Activated naive CD4-positive, alpha-beta T cell treated with anti-CD3 and anti-CD28 coated beads, Interleukin-2, amount 50 U/mL, for 72 hours (primary cell): ENCODE measurements around the gene HOXA2. TPM values are rescaled to one million over a fixed set of nuclear protein-coding genes. Genes with fewer than 3 reads are reported as not detected.

Experiments
- ATAC-seq, 2 donors: fragments of 150-1000 bp; cut with Tn5 transposase; 2 replicates each; pipeline ENCODE4 v1.10.0; 2021; ENCODE audit warnings: mild to moderate bottlenecking in 2 of 2, moderate library complexity in 2 of 2
- DNase-seq, 2 donors: peaks; one replicate each; pipeline ENCODE4 v3.0.0; 2021 to 2022; ENCODE audit warnings: low spot score in 2 of 2
- H3K27ac Mint-ChIP-seq, 2 donors: one replicate each; pipeline ENCODE4 v1.8.0; 2022; ENCODE audit warnings: mild to moderate bottlenecking in 2 of 2, mixed read lengths in 2 of 2
- H3K36me3 Mint-ChIP-seq, 2 donors: one replicate each; pipeline ENCODE4 v1.8.0; 2022; ENCODE audit warnings: mixed read lengths in 2 of 2
- H3K9me3 Mint-ChIP-seq, 2 donors: one replicate each; pipeline ENCODE4 v1.8.0; 2022; ENCODE audit warnings: mixed read lengths in 2 of 2
- total RNA-seq, 2 donors: library from RNA; stranded (reverse); gene quantifications; one replicate each; pipeline ENCODE4 v1.2.3, GENCODE V29; 2022

The HOXA2 gene
- total RNA-seq, 2 donors from 2014 or later: not detected

GRCh38 chr7:27130540-27131389, 28.3 kb upstream of the HOXA2 start, which contains the start of gene HOXA4:
Gene HOXA4 (minus strand): TSS chr7:27130757. CDS start chr7:27130733, 24 bp downstream.
- H3K9me3 Mint-ChIP-seq: no peaks in the 10 kb centered on the region
- peak within 1 kb of the TSS in 1 of 2 donors; percentile 60 for H3K27ac Mint-ChIP-seq
- DNase-seq (peak; percentile 56 to 71), ATAC-seq (peak; percentile 62 to 86)
- peaks cover 0 to 4% of the 10 kb centered on the region in 2 donors for H3K36me3 Mint-ChIP-seq

GRCh38 chr7:27129729-27130539, 27.5 kb upstream of the HOXA2 start:
- DNase-seq (no peak), ATAC-seq (peak; percentile 21 to 29)
- no peaks in the 10 kb centered on the region for H3K9me3 Mint-ChIP-seq
- H3K36me3 Mint-ChIP-seq: peaks cover 0 to 4% of the 10 kb centered on the region in 2 donors
- H3K27ac Mint-ChIP-seq: no peak overlapping the region

DNA sequence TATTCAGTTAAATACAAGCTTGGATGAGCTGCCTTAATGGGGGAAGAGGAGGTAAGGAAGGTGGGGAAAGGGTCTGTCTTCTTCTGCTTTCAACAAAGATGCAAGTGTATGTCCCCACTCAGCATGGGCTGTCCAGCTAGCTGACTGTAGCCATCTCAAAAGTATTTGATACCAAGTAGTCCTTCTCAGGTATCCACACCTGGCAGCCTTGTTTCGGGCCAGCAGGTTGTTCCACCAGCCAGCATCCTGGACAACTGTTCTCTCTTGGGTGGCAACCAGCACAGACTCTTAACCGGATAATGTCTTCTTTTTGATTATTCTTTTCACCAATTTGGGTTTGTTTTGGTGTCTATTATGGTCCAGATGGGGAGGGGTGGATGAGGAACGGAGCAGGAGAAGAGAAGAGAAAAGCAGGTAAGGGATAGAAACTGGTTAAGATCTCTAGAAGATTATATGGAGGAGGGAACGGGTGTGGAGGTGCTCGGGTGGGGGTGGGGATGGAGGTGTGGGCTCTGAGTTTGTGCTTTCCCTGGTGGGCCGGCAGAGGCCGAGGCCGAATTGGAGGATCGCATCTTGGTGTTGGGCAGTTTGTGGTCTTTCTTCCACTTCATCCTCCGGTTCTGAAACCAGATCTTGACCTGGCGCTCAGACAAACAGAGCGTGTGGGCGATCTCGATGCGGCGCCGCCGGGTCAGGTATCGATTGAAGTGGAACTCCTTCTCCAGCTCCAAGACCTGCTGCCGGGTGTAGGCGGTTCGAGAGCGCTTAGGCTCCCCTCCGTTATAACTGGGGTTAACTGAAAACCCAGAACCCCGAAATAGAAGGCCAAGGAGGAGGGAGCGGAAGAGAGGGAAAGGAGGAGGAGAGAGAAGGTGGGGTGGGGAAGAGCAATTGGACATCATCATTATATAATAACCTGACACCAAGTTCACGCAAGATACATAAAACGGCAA, 26.6 kb upstream of the HOXA2 start:
- ATAC-seq: no peak
- no peaks in the 10 kb centered on the region for H3K9me3 Mint-ChIP-seq
- H3K36me3 Mint-ChIP-seq: peaks cover 0 to 4% of the 10 kb centered on the region in 2 donors
- H3K27ac Mint-ChIP-seq: no peak overlapping the region
- no peak for DNase-seq

DNA sequence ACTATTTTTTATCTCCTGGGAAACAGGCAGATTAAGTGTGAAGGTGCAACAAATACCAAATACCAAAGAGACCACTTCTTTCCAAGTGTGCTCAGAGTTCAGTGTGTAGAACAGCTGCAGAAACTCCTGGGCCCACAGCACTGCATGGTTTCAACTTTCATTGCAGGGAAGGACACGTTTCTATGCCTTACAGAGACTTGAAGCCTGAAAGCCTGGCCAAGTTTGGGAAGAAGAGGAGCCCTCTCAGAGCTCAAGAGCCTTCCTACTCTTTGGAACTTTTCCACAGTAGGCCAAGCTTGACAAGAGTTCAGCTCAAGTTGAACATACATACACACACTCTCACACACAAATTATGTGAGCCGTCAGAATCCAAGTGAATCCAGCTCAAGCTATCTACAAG, 25.6 kb upstream of the HOXA2 start:
- DNase-seq: no peak
- ATAC-seq: no peak
- peaks cover 0 to 4% of the 10 kb centered on the region in 2 donors for H3K36me3 Mint-ChIP-seq
- H3K27ac Mint-ChIP-seq: no peak overlapping the region
- no peaks in the 10 kb centered on the region for H3K9me3 Mint-ChIP-seq

- Mint-ChIP-seq H3K9me3 (no peaks in the 10 kb centered on the region), H3K36me3 (peaks cover 0 to 4% of the 10 kb centered on the region in 2 donors), H3K27ac (no peak overlapping the region)
- DNase-seq: no peak
- ATAC-seq: no peak
Measured at GRCh38 chr7:27126596-27127327, 24.3 kb upstream of the HOXA2 start.

DNA sequence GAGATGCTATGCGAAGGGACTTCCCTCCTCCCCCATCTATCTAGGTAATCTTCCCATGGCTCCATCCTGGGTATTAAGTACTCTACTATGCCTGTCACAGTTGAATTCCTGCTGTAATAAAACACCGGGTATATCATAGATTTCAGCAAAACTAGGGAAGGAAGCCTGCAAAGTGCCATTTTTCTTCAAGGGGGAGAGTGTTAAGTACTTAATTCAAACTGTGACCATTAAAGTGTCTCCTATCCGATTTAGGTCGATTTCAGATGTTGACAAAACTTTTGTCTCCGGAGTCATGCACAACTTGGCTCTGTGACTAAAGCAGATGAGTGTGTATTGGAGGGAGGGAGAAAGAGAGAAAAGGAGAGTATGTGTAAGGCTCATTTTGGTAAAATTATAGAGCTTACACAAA, 23.5 kb upstream of the HOXA2 start:
- Mint-ChIP-seq H3K27ac (no peak overlapping the region), H3K9me3 (no peaks in the 10 kb centered on the region), H3K36me3 (peaks cover 0 to 4% of the 10 kb centered on the region in 2 donors)
- DNase-seq: no peak
- no peak for ATAC-seq

- ATAC-seq (no peak), DNase-seq (no peak)
- Mint-ChIP-seq H3K27ac (no peak overlapping the region), H3K36me3 (peaks cover 0 to 4% of the 10 kb centered on the region in 2 donors), H3K9me3 (no peaks in the 10 kb centered on the region)
Measured at GRCh38 chr7:27124902-27125689, 22.6 kb upstream of the HOXA2 start.

DNA sequence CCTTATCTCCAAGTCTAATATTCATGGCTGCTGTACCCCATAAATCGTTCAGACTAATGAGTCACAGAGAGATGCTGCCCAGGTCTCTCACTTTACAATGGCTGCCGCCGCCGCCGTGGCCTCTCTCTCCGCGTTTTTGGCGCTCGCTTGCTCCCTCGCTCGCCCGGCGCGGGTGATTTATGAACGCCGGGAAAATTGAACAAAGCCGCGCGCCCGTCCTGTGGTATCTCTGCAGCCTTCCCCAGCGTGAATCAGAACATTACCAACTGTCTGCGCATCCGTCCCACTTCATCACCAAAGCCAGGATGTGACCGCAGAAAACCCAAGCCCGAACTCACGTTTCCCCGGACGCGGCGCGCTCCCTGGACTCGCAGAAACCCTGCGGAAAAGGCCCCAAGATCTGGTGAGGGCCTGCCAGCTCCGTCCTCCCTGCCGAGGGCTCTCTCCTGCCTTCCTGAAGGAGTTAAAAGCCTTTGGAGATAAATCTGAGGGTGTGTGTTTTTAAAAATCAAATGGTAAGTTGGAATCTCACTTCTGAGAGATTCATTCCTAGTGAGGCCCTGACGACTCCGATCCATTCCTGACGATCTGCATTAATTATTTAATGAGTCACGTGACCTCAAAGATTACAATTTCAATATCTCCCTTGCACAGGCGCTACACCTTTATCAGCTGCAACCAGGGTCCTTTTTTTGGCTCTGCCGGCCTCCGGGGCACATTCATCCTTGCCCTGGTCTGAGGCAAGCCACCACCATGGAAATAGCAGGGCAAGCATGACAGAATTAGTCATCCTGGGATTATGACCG, 21.8 kb upstream of the HOXA2 start:
- no peak for ATAC-seq
- no peak overlapping the region for H3K27ac Mint-ChIP-seq
- DNase-seq: no peak
- peaks cover 0 to 2% of the 10 kb centered on the region in 2 donors for H3K36me3 Mint-ChIP-seq
- H3K9me3 Mint-ChIP-seq: no peaks in the 10 kb centered on the region

DNA sequence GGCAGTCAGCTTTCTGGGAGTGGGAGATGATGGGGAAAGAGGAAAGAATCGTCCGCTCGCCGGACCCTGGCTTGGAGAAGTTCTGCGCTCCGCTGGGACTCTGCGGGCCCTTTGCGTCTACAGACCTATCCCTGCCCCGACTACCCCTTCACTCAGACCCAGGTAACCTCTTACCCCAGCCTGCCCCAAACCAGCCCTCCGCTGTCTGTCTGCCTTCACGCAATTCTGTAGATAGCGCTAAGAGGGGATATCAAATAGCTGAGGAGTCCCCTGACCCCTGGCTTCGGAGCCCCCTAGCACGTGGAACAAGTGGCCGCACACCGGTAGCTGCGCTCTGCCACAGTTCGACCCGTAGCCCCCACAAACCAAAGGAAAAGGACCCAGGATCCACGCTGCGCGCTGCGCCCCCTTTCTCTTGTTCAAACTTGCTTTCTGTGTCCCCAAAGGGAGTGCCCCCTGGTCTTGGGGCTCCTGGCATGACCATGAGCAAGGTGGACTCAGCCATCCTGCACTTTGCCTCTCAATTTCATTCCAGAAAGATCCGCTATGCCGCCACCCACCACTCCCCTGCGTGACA, 21.1 kb upstream of the HOXA2 start:
- Mint-ChIP-seq H3K9me3 (no peaks in the 10 kb centered on the region), H3K27ac (no peak overlapping the region), H3K36me3 (no peaks in the 10 kb centered on the region)
- ATAC-seq (no peak), DNase-seq (no peak)

DNA sequence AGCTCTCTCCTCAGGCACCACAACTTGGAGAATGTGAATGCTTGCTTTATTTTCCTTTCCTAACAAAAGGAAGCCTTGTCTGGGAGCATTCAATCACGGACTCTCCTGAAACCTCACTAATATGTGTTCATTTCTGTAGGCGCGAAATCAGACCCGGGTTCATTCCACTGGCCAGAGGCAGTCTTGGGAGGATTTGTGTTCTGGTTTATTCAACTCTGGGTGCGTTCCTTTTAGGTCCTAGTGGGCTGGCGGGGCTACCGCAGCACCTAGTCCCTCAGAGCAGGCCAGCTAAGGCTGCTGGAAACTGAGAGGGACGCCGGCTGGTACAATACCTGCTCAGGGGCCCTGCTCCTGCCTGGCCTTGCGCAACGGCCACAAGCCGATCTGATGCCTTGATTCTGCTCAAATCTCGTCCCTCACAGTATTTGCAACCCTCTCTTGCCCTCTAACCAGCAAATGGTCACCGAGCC, 20.6 kb upstream of the HOXA2 start:
- Mint-ChIP-seq H3K36me3 (no peaks in the 10 kb centered on the region), H3K27ac (no peak overlapping the region), H3K9me3 (no peaks in the 10 kb centered on the region)
- ATAC-seq: no peak
- DNase-seq: no peak

GRCh38 chr7:27122077-27122910, 19.8 kb upstream of the HOXA2 start:
- DNase-seq (no peak), ATAC-seq (no peak)
- Mint-ChIP-seq H3K36me3 (no peaks in the 10 kb centered on the region), H3K9me3 (no peaks in the 10 kb centered on the region), H3K27ac (no peak overlapping the region)

DNA sequence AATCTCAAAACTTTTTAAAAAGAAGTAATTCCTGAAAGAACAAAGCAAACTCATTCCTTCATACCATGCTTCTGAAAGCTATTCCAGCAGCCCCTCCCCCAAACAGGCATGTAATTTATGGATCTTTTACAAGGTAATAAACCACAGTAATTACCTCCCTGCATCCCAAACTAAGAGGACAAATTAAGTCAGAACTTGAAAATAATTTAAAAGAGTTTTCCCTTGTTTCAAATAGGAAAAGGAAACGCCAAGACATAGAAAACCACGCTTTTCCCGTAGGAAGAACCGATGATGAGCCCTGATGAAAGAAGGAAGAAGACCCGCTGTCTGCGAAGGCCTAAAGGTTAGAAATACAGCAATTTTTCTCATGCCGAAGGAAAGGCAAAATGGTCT, 19.2 kb upstream of the HOXA2 start:
- Mint-ChIP-seq H3K36me3 (no peaks in the 10 kb centered on the region), H3K27ac (no peak overlapping the region), H3K9me3 (no peaks in the 10 kb centered on the region)
- ATAC-seq (no peak), DNase-seq (no peak)

- no peak for ATAC-seq
- no peaks in the 10 kb centered on the region for H3K36me3 Mint-ChIP-seq
- H3K9me3 Mint-ChIP-seq: no peaks in the 10 kb centered on the region
- no peak overlapping the region for H3K27ac Mint-ChIP-seq
- no peak for DNase-seq
Measured at GRCh38 chr7:27119412-27119911, 17.0 kb upstream of the HOXA2 start.
